ENCODE measurements around the gene PCK1.

PCK1 gene

DNA sequence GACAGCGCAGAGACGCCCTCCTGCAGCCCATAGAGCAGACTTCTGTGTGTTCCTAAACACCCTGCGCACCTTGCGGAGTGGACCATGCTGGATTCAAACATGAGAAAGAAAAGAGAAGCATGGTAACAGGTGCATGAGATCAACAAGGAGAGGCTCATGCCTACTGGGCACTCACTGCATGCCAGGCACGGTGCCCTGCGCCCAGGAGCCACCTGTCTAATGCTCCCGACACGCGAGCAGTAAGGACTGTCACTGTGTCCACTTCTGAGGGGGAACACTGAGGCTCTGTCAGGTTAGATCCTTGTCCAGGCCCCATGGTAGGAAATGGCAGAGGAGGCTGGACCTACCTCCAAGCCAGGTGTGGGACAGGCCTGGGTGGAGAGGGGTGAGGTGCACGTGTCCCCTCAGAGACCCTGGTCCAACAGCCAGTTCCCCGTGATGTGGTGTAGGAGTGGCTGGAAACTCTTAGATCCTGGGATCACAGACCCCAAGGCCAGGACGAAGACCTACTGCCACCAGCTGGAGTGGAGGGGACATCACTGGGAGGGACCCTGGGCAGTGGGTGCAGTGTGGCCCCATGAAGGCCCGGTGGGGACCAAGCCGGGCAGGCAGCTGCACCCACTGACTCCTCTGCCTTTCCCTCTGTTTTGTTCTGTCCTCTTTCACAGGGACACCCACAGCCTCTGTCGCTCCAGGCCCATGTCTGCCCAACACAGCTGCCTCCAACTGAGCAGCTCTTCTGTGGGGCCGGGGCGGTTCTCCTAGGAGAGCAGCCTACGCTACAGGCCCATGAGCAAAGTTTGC lies 29.8 kb downstream of the PCK1 start:
- TF ChIP-seq, protein P1, sequence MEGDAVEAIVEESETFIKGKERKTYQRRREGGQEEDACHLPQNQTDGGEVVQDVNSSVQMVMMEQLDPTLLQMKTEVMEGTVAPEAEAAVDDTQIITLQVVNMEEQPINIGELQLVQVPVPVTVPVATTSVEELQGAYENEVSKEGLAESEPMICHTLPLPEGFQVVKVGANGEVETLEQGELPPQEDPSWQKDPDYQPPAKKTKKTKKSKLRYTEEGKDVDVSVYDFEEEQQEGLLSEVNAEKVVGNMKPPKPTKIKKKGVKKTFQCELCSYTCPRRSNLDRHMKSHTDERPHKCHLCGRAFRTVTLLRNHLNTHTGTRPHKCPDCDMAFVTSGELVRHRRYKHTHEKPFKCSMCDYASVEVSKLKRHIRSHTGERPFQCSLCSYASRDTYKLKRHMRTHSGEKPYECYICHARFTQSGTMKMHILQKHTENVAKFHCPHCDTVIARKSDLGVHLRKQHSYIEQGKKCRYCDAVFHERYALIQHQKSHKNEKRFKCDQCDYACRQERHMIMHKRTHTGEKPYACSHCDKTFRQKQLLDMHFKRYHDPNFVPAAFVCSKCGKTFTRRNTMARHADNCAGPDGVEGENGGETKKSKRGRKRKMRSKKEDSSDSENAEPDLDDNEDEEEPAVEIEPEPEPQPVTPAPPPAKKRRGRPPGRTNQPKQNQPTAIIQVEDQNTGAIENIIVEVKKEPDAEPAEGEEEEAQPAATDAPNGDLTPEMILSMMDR (IDR thresholded peaks at IDR 0.05), result no peak
- no peak for TF ChIP-seq ZFX (IDR thresholded peaks at IDR 0.05; ENCODE audit: borderline replicate concordance)

DNA sequence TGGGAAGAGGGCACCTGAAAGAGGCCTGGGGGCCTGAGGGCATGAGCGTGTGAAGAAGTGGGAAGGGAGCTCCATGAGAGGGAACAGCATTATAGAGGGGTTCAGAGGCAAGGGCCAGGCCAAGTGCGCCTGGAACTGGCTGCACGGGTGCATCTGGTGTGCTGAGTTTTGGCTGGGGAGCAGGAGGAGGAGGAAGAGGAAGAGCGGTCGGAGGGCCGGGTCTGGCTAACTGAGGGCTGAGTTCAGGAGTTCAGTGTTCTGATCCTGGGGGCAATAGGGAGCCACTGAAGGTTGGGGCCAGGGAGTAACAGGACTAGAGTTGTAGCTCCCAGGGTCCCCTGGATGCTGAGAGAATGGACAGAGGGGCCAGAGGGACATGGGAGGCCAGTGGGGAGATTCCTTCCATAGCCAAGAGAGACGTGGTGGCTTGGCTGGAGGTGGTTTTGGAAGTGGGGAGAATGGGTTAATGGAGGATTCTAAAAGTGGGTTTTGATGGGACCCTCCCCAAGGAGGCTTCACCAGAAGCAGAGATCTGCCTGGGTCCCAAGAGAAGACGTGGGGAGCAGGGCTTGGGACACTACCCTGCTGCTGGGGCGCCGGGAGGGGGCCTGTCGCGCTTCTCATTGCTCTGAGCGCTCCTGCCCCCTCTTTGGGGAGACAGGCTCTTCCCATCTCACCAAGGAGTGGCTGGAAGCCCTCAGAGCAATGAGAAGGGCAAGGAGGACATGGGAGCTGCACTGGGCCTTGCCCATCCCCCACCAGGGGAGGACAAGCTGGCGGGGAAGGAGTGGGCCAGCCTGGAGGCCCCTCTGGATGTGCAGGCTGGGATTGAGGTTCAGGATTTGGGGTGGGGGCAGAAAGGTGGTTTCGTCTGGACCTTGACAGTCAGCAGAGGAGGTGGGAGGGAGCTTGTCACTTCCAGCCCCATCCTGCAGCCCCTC lies 30.6 kb downstream of the PCK1 start:
- H3K27ac ChIP-seq, result no peak overlapping the region
- TF ChIP-seq, protein P1 (IDR thresholded peaks at IDR 0.05), result no peak
- no peak for TF ChIP-seq ZFX (IDR thresholded peaks at IDR 0.05; ENCODE audit: borderline replicate concordance)

More for the DNA sequence above, 29.8 kb downstream of the PCK1 start:
- H3K27ac ChIP-seq, result no peak overlapping the region

DNA sequence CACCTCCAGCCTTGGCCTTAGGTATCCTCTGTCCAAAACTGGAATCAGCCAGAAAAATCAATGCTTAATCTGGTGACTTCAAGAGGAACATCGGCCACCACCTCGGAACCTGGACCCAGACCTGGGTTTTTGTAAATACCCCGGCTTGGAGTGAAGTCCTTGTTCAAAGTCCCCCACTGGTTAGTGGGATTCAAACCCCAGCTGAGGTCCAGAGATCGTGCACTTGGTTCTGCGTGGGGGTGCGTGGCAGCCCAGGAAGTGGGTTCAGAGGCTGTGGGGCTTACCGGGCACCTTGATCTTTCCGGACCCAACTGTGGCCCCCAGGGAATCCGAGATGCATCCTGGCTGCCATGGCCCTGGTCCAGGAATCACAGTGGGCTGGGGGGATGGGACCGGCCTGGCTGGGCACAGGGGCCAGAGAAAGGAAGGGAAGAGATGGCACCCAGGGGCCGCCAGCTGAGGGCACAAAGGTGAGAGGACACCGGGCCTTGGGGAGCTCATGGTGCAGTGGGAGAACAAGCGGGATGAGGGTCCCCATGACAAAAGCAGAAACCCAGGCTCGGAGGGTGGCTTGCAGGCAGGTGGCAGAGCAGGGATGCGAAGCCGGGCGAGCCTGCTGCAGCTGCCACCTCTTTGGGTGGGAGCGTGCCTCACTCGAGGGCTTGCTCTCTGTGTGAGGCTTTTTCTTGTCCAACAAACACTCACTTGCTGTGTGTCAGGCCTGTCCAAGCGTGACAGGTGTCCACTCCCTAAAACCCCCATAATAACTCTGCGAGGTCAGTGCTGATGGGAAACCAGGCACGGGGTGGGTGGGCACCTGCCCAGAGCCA lies 31.6 kb downstream of the PCK1 start:
- TF ChIP-seq, protein P1 (IDR thresholded peaks at IDR 0.05), result no peak
- TF ChIP-seq ZFX (IDR thresholded peaks at IDR 0.05; ENCODE audit: borderline replicate concordance), result no peak

DNA sequence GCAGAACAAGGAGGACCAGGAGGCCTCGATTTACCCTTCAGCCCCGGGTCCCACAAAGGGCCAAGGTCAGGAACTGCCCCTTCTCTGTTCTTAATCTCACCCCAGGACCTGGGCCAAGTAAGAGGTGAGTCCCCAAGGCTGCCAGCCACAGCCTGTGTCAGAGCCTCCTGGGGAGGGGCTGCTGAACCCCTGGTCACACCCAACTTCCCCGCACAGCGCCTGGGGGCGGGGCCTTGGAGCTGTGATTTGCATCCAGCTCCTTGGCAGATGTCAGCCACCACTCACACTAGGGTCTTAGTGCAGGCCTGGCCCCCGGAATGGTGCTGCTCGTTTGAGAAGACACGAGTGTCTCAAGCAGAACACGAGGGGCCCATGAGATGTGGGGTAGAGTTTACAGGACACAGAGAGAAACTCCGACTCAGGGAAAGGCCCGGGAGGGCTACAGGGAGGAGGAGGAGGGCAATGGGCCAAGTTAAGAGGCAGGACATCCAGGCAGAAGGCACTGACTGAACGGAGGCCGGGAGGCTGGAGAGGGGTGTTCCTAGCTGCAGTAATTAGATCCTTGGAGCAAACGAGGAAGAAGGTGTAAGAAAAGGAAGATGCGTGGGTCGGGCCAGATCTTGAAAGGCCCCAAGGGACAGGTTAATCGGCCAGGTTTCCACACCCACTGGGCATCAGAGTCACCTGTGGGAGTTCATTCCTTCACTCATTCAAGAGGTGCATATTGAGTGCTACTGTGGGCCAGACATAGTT lies 32.4 kb downstream of the PCK1 start:
- H3K27ac ChIP-seq, result no peak overlapping the region
- no peak for TF ChIP-seq ZFX (IDR thresholded peaks at IDR 0.05; ENCODE audit: borderline replicate concordance)
- TF ChIP-seq, protein P1 (IDR thresholded peaks at IDR 0.05), result no peak

More for the DNA sequence above, 31.6 kb downstream of the PCK1 start:
- no peak overlapping the region for H3K27ac ChIP-seq

DNA sequence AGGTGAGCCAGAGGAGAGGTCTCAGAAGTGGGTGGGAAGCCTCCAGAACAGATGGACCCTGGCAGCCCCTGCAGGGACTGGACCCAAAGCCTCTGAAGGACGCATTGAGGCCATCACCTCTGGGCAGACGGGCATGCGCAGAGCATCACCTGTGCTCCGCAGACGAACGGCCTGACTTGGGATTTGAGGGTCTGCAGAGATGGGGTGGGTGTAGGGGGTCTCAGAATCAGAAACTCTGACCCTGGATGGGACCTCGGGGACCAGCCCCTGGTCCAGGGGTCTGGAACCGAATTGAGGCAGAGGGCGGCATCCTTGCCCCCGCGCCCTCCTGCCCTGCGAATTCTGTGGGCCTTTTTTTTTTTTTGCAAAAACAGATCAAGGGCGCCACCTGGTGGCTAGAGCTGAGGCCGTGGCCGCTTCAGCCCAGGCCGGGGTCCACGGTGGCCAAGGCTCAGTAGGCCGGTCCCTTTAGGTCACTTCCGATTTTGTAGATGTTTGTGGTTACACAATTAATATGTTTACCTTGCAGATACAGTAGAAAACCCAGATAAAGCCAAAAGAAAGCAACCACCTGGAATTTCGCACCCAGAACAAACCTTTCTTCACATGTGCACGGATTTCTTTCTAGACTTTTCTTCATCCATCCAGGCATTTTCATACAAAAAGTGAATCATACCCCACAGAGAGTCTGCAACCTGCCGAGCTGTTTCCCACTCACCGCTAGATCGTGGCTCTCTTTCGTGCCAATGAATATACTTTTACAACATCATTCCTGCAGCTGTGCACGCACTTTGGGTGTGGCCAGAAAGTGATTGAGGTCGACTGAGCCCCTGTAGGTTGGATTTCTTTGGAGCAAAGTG lies 33.4 kb downstream of the PCK1 start:
- no peak overlapping the region for H3K27ac ChIP-seq
- no peak for TF ChIP-seq ZFX (IDR thresholded peaks at IDR 0.05; ENCODE audit: borderline replicate concordance)
- TF ChIP-seq, protein P1 (IDR thresholded peaks at IDR 0.05), result peak; percentile 85
